ENCODE data around the gene SERINC3.

DNA sequence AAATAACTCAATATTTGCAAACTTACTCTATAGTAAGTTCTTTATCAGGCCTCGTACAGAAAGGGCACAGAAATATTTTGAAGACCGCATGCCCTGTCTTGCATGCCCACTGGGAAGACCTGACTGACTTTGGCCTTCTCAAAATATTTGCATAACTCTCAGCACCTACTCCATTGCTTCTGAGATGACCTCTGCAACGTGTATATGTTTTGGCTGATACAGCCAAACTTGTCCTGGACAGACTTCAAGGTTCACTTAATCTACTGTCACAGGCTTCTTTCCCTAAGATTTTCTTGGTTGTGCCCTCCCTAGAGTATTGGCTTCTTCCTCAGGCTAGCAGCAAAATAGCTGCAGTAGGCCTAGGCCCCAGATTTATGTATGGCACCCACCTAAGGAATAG, 21.5 kb upstream of the SERINC3 start:
- TF ChIP-seq EZH2 (IDR thresholded peaks at IDR 0.05; ENCODE audit: low read length, missing control alignments): no peak
- TF ChIP-seq, protein P1, sequence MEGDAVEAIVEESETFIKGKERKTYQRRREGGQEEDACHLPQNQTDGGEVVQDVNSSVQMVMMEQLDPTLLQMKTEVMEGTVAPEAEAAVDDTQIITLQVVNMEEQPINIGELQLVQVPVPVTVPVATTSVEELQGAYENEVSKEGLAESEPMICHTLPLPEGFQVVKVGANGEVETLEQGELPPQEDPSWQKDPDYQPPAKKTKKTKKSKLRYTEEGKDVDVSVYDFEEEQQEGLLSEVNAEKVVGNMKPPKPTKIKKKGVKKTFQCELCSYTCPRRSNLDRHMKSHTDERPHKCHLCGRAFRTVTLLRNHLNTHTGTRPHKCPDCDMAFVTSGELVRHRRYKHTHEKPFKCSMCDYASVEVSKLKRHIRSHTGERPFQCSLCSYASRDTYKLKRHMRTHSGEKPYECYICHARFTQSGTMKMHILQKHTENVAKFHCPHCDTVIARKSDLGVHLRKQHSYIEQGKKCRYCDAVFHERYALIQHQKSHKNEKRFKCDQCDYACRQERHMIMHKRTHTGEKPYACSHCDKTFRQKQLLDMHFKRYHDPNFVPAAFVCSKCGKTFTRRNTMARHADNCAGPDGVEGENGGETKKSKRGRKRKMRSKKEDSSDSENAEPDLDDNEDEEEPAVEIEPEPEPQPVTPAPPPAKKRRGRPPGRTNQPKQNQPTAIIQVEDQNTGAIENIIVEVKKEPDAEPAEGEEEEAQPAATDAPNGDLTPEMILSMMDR (conservative IDR thresholded peaks at IDR 0.05 in 1 of 2, IDR thresholded peaks at IDR 0.05 in 1 of 2; ENCODE audit: low read depth in 1 of 2, low read length in 2 of 2): no peak
